Astrocyte of the cerebellum (primary cell): Measurements from ENCODE around the gene SRPX.

Experiments used
- DNase-seq: peaks from one replicate; pipeline ENCODE4 v3.0.0-alpha.2; 2011; ENCODE audit warnings: low read depth
- H3K4me3 ChIP-seq: 2 replicates; pipeline ENCODE4 v1.5.1; 2011; ENCODE audit warnings: mild to moderate bottlenecking, low read depth, low read length, moderate library complexity
- CTCF ChIP-seq: IDR thresholded peaks from 2 replicates; pipeline ENCODE4 v1.5.1; 2012; ENCODE audit warnings: low read length, low read depth, moderate library complexity, mild to moderate bottlenecking; ENCODE audit errors: missing control alignments
- in situ Hi-C: cut with HindIII; loops from 2 replicates; pipeline ENCODE4 v1.10.0; 2017; ENCODE audit warnings: low sequenced_read_pairs

Gene SRPX

GRCh38 chrX:38129366-38129765 is 91.3 kb downstream of the SRPX start:
- in situ Hi-C loops = no loop called here
- H3K4me3 ChIP-seq = no peak overlapping the region
- no peak for TF ChIP-seq CTCF
- DNase-seq = no peak

GRCh38 chrX:38127961-38128360 is 92.7 kb downstream of the SRPX start:
- DNase-seq = no peak
- no peak overlapping the region for H3K4me3 ChIP-seq
- TF ChIP-seq CTCF = no peak
- in situ Hi-C loops = no loop called here

GRCh38 chrX:38126179-38126578 is 94.5 kb downstream of the SRPX start:
- in situ Hi-C loops = no loop called here
- H3K4me3 ChIP-seq = no peak overlapping the region
- DNase-seq = no peak
- no peak for TF ChIP-seq CTCF

GRCh38 chrX:38124000-38124399 is 96.7 kb downstream of the SRPX start:
- TF ChIP-seq CTCF = no peak
- no peak overlapping the region for H3K4me3 ChIP-seq
- in situ Hi-C loops = no loop called here
- DNase-seq = no peak

- TF ChIP-seq CTCF = no peak
- H3K4me3 ChIP-seq = no peak overlapping the region
- DNase-seq = peak; percentile 48
- in situ Hi-C loops = no loop called here
Measured at GRCh38 chrX:38117485-38117884, 103.2 kb downstream of the SRPX start.

- H3K4me3 ChIP-seq = no peak overlapping the region
- TF ChIP-seq CTCF = no peak
- in situ Hi-C loops = no loop called here
- no peak for DNase-seq
Measured at GRCh38 chrX:38116706-38117105, 104.0 kb downstream of the SRPX start.

GRCh38 chrX:38112566-38112965 is 108.1 kb downstream of the SRPX start:
- TF ChIP-seq CTCF = no peak
- in situ Hi-C loops = no loop called here
- no peak for DNase-seq

More at GRCh38 chrX:38112566-38112965, 108.1 kb downstream of the SRPX start:
- no peak overlapping the region for H3K4me3 ChIP-seq
